Left kidney (tissue), 2 donors: ENCODE data around the gene SLC30A1. TPM values are rescaled to one million over a fixed set of nuclear protein-coding genes. Genes with fewer than 3 reads are reported as not detected.
A peak's percentile ranks its signal among the peaks of the same experiment; 100 is the strongest.
"Not testable (repeated sequence)": the region's sequence is repeated elsewhere in the genome, so short reads cannot be mapped to it uniquely, and the experiment has no call there.

ENCODE experiments used
- DNase-seq: peaks from one replicate; pipeline ENCODE4 v3.0.0-alpha.2; 2013
- polyA plus RNA-seq: library from polyadenylated mRNA; unstranded; fragments of 120-200 nt; gene quantifications from one replicate; pipeline ENCODE4 v1.2.1, GENCODE V29; 2013; ENCODE audit not compliant: insufficient read length

SLC30A1 gene
- polyA plus RNA-seq, 1 donor, result 36.6 TPM

- no peak for DNase-seq
Measured at GRCh38 chr1:211549092-211549711, 29.8 kb downstream of the SLC30A1 start.

- DNase-seq, result no peak
Measured at GRCh38 chr1:211548321-211549091, 30.5 kb downstream of the SLC30A1 start.

GRCh38 chr1:211547710-211548109, 31.3 kb downstream of the SLC30A1 start:
- no peak for DNase-seq

GRCh38 chr1:211546543-211546942, 32.4 kb downstream of the SLC30A1 start:
- no peak for DNase-seq

GRCh38 chr1:211543025-211543424, 35.9 kb downstream of the SLC30A1 start:
- no peak for DNase-seq

- peak; percentile 34 for DNase-seq
Measured at GRCh38 chr1:211541720-211542477, 37.1 kb downstream of the SLC30A1 start.

- DNase-seq, result no peak
Measured at GRCh38 chr1:211541278-211541677, 37.7 kb downstream of the SLC30A1 start.

GRCh38 chr1:211540824-211541223, 38.1 kb downstream of the SLC30A1 start:
- not testable (repeated sequence) for DNase-seq

GRCh38 chr1:211538287-211538686, 40.7 kb downstream of the SLC30A1 start:
- DNase-seq, result no peak

GRCh38 chr1:211537253-211537652, 41.7 kb downstream of the SLC30A1 start:
- DNase-seq, result no peak

- no peak for DNase-seq
Measured at GRCh38 chr1:211536606-211537005, 42.4 kb downstream of the SLC30A1 start.

GRCh38 chr1:211535346-211535745, 43.6 kb downstream of the SLC30A1 start:
- no peak for DNase-seq

- DNase-seq, result no peak
Measured at GRCh38 chr1:211534545-211535291, 44.2 kb downstream of the SLC30A1 start.

- no peak for DNase-seq
Measured at GRCh38 chr1:211532088-211532444, 46.9 kb downstream of the SLC30A1 start.

GRCh38 chr1:211531194-211532087, 47.5 kb downstream of the SLC30A1 start:
- no peak for DNase-seq

GRCh38 chr1:211530102-211530501, 48.9 kb downstream of the SLC30A1 start:
- no peak for DNase-seq

- DNase-seq, result no peak
Measured at GRCh38 chr1:211529453-211529852, 49.5 kb downstream of the SLC30A1 start.

GRCh38 chr1:211529011-211529410, 50.0 kb downstream of the SLC30A1 start:
- DNase-seq, result no peak

GRCh38 chr1:211527888-211528287, 51.1 kb downstream of the SLC30A1 start:
- no peak for DNase-seq

GRCh38 chr1:211527006-211527405, 52.0 kb downstream of the SLC30A1 start:
- no peak for DNase-seq

GRCh38 chr1:211526101-211526500, 52.9 kb downstream of the SLC30A1 start:
- no peak for DNase-seq
